Measurements from ENCODE around the gene BMPR1B. TPM values are rescaled to one million over a fixed set of nuclear protein-coding genes. Genes with fewer than 3 reads are reported as not detected.

BMPR1B gene
- total RNA-seq, 4 donors from 2014 or later, result 0.46 to 1.3 (median 0.88) TPM

- DNase-seq (ENCODE audit: low spot score in 2 of 2), result no peak
- no peak for TF ChIP-seq POLR2A (IDR thresholded peaks at IDR 0.05)
- no peak for TF ChIP-seq CTCF (IDR thresholded peaks at IDR 0.05)
- WGBS, 2 donors, result 51 to 53% methylated on average over 3 of the region's 3 CpGs
- H3K4me3 ChIP-seq (ENCODE audit: low read depth, poor library complexity, severe bottlenecking), result no peak overlapping the region
- intact Hi-C loops (cut with DNase I; ENCODE audit: low total_unique reads), result no loop called here
Observed at GRCh38 chr4:95045429-95045828, 287.7 kb downstream of the BMPR1B start.

- WGBS, 2 donors, result 90 to 96% methylated on average over 2 of the region's 2 CpGs
- intact Hi-C loops (cut with DNase I; ENCODE audit: low total_unique reads), result no loop called here
- no peak overlapping the region for H3K4me3 ChIP-seq (ENCODE audit: low read depth, poor library complexity, severe bottlenecking)
- no peak for DNase-seq (ENCODE audit: low spot score in 2 of 2)
- TF ChIP-seq CTCF (IDR thresholded peaks at IDR 0.05), result no peak
- TF ChIP-seq POLR2A (IDR thresholded peaks at IDR 0.05), result no peak
Observed at GRCh38 chr4:95048296-95048695, 290.5 kb downstream of the BMPR1B start.

GRCh38 chr4:95049551-95050233, 291.9 kb downstream of the BMPR1B start:
- WGBS, 2 donors, result 57 to 59% methylated on average over 2 of the region's 2 CpGs
- TF ChIP-seq POLR2A (IDR thresholded peaks at IDR 0.05) (no peak), CTCF (IDR thresholded peaks at IDR 0.05) (no peak)
- no peak overlapping the region for H3K4me3 ChIP-seq (ENCODE audit: low read depth, poor library complexity, severe bottlenecking)
- intact Hi-C loops (cut with DNase I; ENCODE audit: low total_unique reads), result no loop called here
- no peak for DNase-seq (ENCODE audit: low spot score in 2 of 2)

GRCh38 chr4:95050980-95051701, 293.4 kb downstream of the BMPR1B start:
- no peak overlapping the region for H3K4me3 ChIP-seq (ENCODE audit: low read depth, poor library complexity, severe bottlenecking)
- intact Hi-C loops (cut with DNase I; ENCODE audit: low total_unique reads), result no loop called here
- TF ChIP-seq POLR2A (IDR thresholded peaks at IDR 0.05) (no peak), CTCF (IDR thresholded peaks at IDR 0.05) (no peak)
- 74 to 82% methylated on average over 13 of the region's 13 CpGs for WGBS, 2 donors
- no peak for DNase-seq (ENCODE audit: low spot score in 2 of 2)

GRCh38 chr4:95051702-95052020, 293.9 kb downstream of the BMPR1B start:
- no peak overlapping the region for H3K4me3 ChIP-seq (ENCODE audit: low read depth, poor library complexity, severe bottlenecking)
- TF ChIP-seq POLR2A (IDR thresholded peaks at IDR 0.05) (no peak), CTCF (IDR thresholded peaks at IDR 0.05) (no peak)
- intact Hi-C loops (cut with DNase I; ENCODE audit: low total_unique reads), result no loop called here
- WGBS, 2 donors, result 71 to 78% methylated on average over 2 of the region's 2 CpGs
- no peak for DNase-seq (ENCODE audit: low spot score in 2 of 2)

Measured in lower leg skin (tissue), 4 donors.